HG03521 (cell line): ENCODE results near the gene TAPT1.

ENCODE experiments used
- ATAC-seq: cut with Tn5 transposase; IDR thresholded peaks from one replicate; pipeline ENCODE4 v1.9.1; 2021; ENCODE audit warnings: mild to moderate bottlenecking, moderate library complexity; ENCODE audit not compliant: unreplicated experiment

TAPT1 gene

GRCh38 chr4:16110661-16111290, 115.5 kb downstream of the TAPT1 start:
- ATAC-seq = no peak
